Cardiac fibroblast (primary cell): ENCODE results near the gene PRSS53.

Experiments used
- DNase-seq, 2 donors: peaks; one replicate each; pipeline versions ENCODE4 v3.0.0 to v3.0.0-alpha.2; 2010; ENCODE audit warnings: low read depth in 2 of 2
- H3K4me3 ChIP-seq, 2 donors: replicated peaks in 1 of 2; 1 replicate in 1 of 2; 2 replicates in 1 of 2; pipeline ENCODE4 v1.5.1; 2011; ENCODE audit warnings: low read depth in 2 of 2, low read length in 2 of 2, mild to moderate bottlenecking in 2 of 2, moderate library complexity in 1 of 2
- CTCF ChIP-seq: IDR thresholded peaks from one replicate; pipeline ENCODE4 v1.5.1; 2011; ENCODE audit warnings: low read depth, mild to moderate bottlenecking, low read length, inconsistent platforms

Gene PRSS53

GRCh38 chr16:31073142-31073969, 15.4 kb downstream of the PRSS53 start:
- DNase-seq: peak; percentile 92
- H3K4me3 ChIP-seq: peak overlapping the region; percentile 92 to 97
- no peak for TF ChIP-seq CTCF

- peak overlapping the region; percentile 92 to 97 for H3K4me3 ChIP-seq
- TF ChIP-seq CTCF: no peak
- DNase-seq: peak; percentile 43 to 71
Observed at GRCh38 chr16:31072540-31073141, 16.1 kb downstream of the PRSS53 start.

GRCh38 chr16:31071861-31072260, 16.9 kb downstream of the PRSS53 start:
- no peak for TF ChIP-seq CTCF
- peak; percentile 58 to 81 for DNase-seq
- peak overlapping the region; percentile 92 to 97 for H3K4me3 ChIP-seq

GRCh38 chr16:31067342-31067741, 21.4 kb downstream of the PRSS53 start:
- no peak for DNase-seq
- H3K4me3 ChIP-seq: no peak overlapping the region
- TF ChIP-seq CTCF: no peak

GRCh38 chr16:31064882-31065461, 23.8 kb downstream of the PRSS53 start:
- no peak for TF ChIP-seq CTCF
- no peak overlapping the region for H3K4me3 ChIP-seq
- peak; percentile 92 to 98 for DNase-seq

- H3K4me3 ChIP-seq: no peak overlapping the region
- DNase-seq: no peak
- TF ChIP-seq CTCF: no peak
Observed at GRCh38 chr16:31063843-31064611, 24.7 kb downstream of the PRSS53 start.
